Measurements from ENCODE around the gene FAM76A.
"Not testable (repeated sequence)": the region's sequence is repeated elsewhere in the genome, so short reads cannot be mapped to it uniquely, and the experiment has no call there.

Gene FAM76A

GRCh38 chr1:27782950-27783349 is 57.2 kb downstream of the FAM76A start:
- DNase-seq = no peak

DNA sequence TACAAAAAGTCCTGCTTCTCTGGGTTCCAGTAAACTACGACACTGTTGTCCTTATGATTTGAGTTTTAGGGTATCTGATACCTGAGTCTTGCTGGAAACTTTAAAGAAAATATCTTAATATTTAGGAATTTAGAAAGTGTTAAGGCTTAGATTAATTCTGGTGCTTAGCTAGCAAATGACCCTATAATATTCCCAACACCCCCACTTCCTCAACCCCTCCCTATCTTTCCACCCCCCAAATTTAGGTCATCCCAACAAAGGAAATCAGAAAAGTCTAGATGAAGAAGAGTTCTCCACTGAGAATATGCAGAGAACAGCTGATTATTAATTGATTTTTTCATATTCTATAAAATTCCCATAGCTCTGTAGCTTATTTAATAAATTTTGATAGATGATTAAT is 58.9 kb downstream of the FAM76A start:
- DNase-seq = no peak

GRCh38 chr1:27785781-27786455 is 60.2 kb downstream of the FAM76A start:
- DNase-seq = no peak

DNA sequence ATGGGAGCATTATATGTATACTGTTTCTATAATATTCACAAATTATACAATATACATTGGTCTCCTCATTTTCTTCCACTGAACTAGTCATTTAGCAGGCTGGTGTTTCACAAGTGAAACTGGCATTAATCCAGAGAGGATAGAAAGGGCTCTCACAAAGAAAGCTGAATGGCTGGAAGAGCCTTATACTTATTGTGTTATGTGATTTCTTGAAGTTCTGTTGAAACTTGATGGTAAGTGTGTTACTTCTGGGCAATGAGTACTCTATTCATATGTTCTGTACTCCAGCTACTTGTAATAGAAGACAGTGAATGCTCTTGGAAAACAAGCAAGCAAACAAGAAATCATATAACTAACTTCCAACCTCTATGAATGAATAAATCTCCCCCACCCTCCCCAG is 62.1 kb downstream of the FAM76A start:
- DNase-seq = no peak

DNA sequence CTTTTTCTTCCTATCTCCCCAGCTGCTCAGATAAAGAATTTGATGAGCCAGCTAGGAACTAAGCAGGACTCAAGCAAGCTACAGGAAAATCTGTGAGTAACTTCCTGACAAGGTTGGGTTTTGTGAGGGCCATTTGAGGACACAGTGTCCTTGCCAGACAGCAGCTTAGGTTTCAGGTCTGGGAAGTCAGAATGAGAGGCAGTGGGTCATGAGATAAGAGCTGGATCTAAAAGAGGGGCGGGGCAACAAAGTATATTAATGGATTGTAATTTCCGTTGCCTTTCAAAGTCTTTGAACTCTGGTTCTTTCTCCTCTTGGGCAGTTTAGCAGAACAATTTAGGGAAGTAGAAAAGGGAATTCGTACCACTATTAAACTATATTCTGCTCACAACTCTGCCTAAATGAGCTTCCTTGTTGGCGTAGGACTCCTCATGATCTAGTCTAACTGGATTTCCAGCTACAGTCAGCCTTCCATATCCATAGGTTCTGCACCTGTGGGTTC is 63.8 kb downstream of the FAM76A start:
- no peak for DNase-seq

DNA sequence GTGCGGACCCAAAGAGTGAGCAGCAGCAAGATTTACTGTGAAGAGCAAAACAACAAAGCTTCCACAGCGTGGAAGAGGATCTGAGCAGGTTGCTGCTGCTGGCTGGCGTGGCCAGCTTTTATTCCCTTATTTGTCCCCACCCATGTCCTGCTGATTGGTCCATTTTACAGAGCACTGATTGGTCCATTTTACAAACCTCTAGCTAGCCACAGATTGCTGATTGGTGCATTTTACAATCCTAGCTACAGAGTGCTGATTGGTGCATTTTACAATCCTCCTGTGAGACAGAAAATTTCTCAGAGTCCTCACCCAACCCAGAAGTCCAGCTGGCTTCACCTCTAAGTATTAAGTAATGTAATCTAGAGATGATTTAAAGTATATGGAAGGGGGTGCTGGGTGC is 64.5 kb downstream of the FAM76A start:
- DNase-seq = not testable (repeated sequence)

GRCh38 chr1:27795601-27796000 is 69.8 kb downstream of the FAM76A start:
- no peak for DNase-seq

- DNase-seq = no peak
Observed at GRCh38 chr1:27804791-27805190, 79.0 kb downstream of the FAM76A start.

GRCh38 chr1:27806758-27807157 is 81.0 kb downstream of the FAM76A start:
- DNase-seq = no peak

DNA sequence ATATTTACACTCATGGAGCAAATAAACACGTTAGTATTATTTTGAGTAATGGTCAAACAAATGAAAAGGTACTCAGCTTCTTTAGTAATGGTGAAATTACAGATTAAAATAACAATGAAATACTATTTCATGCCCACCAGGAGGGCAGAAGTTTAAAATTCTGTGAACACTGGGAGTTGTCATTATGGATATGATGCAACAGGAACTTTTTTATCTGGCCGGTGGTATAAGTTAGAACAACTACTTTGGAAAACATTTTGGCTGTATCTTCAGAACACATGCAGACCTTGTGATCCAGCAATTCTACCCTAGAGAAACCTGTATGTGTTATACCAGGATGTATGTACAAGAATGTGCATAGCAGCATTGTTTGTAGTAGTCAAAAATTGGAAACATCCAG is 81.6 kb downstream of the FAM76A start:
- no peak for DNase-seq

DNA sequence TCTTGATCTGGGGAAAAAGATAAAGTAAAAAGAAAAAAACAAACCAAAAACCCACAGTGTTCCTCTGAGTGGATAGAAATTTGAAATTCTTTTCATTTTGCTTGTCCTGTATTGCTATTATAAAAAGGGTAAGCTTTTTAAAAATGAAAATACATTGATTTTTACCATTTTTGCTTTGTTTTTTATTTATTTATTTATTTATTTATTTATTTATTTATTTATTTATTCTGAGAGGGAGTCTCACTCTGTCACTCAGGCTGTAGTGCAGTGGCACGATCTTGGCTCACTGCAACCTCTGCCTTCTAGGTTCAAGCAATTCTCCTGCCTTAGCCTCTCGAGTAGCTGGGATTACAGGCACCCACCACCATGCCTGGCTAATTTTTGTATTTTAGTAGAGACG is 82.4 kb downstream of the FAM76A start:
- DNase-seq = not testable (repeated sequence)

GRCh38 chr1:27809883-27810282 is 84.1 kb downstream of the FAM76A start:
- no peak for DNase-seq

GRCh38 chr1:27811741-27812500 is 86.2 kb downstream of the FAM76A start:
- DNase-seq = no peak

All from activated naive CD4-positive, alpha-beta T cell treated with anti-CD3 and anti-CD28 coated beads, Interleukin-2, amount 50 U/mL, for 16 hours (primary cell).